Gastroesophageal sphincter (tissue), 4 donors: ENCODE measurements around the gene CORO2B. TPM values are rescaled to one million over a fixed set of nuclear protein-coding genes. Genes with fewer than 3 reads are reported as not detected.
A peak's percentile ranks its signal among the peaks of the same experiment; 100 is the strongest.

Source experiments
- ATAC-seq: fragments of 150-250 bp; one replicate; pipeline ENCODE4 v1.9.1; 2016; ENCODE audit warnings: mild to moderate bottlenecking, moderate library complexity
- H3K27ac ChIP-seq, 4 donors: fragments of 200-600 bp; sonication (generic) in 3 of 4; 1 replicate in 3 of 4; 2 replicates in 1 of 4; pipeline ENCODE4 v1.5.1; 2016 to 2019
- H3K27me3 ChIP-seq: fragments of 200-600 bp; sonication (generic); one replicate; pipeline ENCODE4 v1.5.1; 2019
- H3K36me3 ChIP-seq, 2 donors: fragments of 200-600 bp; sonication (generic); one replicate each; pipeline ENCODE4 v1.5.1; 2019; ENCODE audit warnings: control low read depth in 1 of 2
- H3K4me1 ChIP-seq, 3 donors: fragments of 200-600 bp; sonication (generic); 1 replicate in 2 of 3; 2 replicates in 1 of 3; pipeline ENCODE4 v1.5.1; 2016 to 2019; ENCODE audit warnings: control low read depth in 2 of 3
- H3K4me3 ChIP-seq, 2 donors: fragments of 200-600 bp; sonication (generic); one replicate each; pipeline ENCODE4 v1.5.1; 2019; ENCODE audit warnings: mild to moderate bottlenecking in 1 of 2, moderate library complexity in 1 of 2
- H3K9me3 ChIP-seq, 3 donors: fragments of 200-600 bp; sonication (generic); one replicate each; pipeline ENCODE4 v1.5.1; 2017 to 2019; ENCODE audit warnings: control low read depth in 2 of 3
- EP300 ChIP-seq: sonication (generic); formaldehyde crosslinking; IDR thresholded peaks from one replicate; pipeline ENCODE4 v1.6.1; 2017; ENCODE audit warnings: antibody characterized with exemption, mild to moderate bottlenecking
- POLR2A ChIP-seq, 2 donors: fragments of 450-650 bp; IDR thresholded peaks; one replicate each; pipeline ENCODE4 v1.6.1; 2017; ENCODE audit warnings: antibody characterized with exemption in 2 of 2, mild to moderate bottlenecking in 2 of 2, moderate library complexity in 1 of 2
- POLR2AphosphoS5 ChIP-seq: sonication (generic); formaldehyde crosslinking; IDR thresholded peaks from one replicate; pipeline ENCODE4 v1.6.1; 2017; ENCODE audit warnings: antibody characterized with exemption
- WGBS, 2 donors: methylation state at CpG; one replicate each; pipeline ENCODE4 v1.1.5; 2018; ENCODE audit warnings: low coverage in 1 of 2; 5-methylcytosine and 5-hydroxymethylcytosine counted together
- total RNA-seq, 4 donors: library from RNA; depleted of rRNA; stranded (reverse); fragments of >200 nt; gene quantifications; one replicate each; pipeline ENCODE4 v1.1.0, GENCODE V29; 2016
- TF ChIP-seq, protein P1 (sequence below), 4 experiments: fragments of 200-600 bp in 2 of 4; fragments of 450-650 bp in 2 of 4; sonication (generic) in 1 of 4; IDR thresholded peaks; one replicate each; pipeline ENCODE4 v1.5.1; 2017 to 2019; ENCODE audit warnings: antibody characterized with exemption in 4 of 4, mild to moderate bottlenecking in 2 of 4, moderate library complexity in 2 of 4

CORO2B gene
- total RNA-seq, 4 donors from 2014 or later = 3.2 to 9.1 (median 6.6) TPM

GRCh38 chr15:68634122-68634482 is 55.3 kb downstream of the CORO2B start:
- Histone ChIP-seq H3K4me3 (no peak overlapping the region), H3K36me3 (no peaks in the 10 kb centered on the region), H3K27ac (no peak overlapping the region), H3K4me1 (peaks cover 0 to 63% (median 11%) of the 10 kb centered on the region in 3 donors), H3K27me3 (no peaks in the 10 kb centered on the region), H3K9me3 (no peaks in the 10 kb centered on the region)
- 67 to 100% methylated on average over 1 of the region's 4 CpGs for WGBS, 2 donors
- no peak for ATAC-seq
- TF ChIP-seq EP300 (no peak), POLR2AphosphoS5 (no peak), POLR2A (IDR thresholded peaks at IDR 0.05) (no peak)
- TF ChIP-seq, protein P1, sequence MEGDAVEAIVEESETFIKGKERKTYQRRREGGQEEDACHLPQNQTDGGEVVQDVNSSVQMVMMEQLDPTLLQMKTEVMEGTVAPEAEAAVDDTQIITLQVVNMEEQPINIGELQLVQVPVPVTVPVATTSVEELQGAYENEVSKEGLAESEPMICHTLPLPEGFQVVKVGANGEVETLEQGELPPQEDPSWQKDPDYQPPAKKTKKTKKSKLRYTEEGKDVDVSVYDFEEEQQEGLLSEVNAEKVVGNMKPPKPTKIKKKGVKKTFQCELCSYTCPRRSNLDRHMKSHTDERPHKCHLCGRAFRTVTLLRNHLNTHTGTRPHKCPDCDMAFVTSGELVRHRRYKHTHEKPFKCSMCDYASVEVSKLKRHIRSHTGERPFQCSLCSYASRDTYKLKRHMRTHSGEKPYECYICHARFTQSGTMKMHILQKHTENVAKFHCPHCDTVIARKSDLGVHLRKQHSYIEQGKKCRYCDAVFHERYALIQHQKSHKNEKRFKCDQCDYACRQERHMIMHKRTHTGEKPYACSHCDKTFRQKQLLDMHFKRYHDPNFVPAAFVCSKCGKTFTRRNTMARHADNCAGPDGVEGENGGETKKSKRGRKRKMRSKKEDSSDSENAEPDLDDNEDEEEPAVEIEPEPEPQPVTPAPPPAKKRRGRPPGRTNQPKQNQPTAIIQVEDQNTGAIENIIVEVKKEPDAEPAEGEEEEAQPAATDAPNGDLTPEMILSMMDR (IDR thresholded peaks at IDR 0.05) = no peak

GRCh38 chr15:68634531-68634930 is 55.7 kb downstream of the CORO2B start:
- 82 to 92% methylated on average over 2 to 4 of the region's 6 CpGs for WGBS, 2 donors

DNA sequence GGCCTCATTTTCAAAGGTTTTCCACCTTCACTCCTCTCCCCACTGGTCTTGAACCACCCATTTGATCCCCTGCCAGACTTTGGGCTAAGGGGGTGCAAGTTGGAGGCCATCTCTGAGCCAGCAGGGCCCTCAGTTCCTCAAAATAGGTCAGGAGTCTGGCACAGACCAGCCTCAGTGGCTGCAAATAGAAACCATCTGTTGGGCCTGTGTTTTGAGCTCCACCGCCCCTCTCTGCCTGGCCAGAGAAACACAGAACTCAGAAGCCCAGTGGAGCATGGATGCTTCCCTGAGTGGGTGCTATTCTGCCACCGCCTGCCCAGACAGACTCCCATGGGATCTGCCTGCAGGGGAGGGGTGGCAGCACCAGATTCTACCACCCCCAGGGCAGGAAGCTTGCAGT is 56.3 kb downstream of the CORO2B start:
- TF ChIP-seq, protein P1 (IDR thresholded peaks at IDR 0.05) = peak in 1 of 4 experiments; percentile 7
- no peak for TF ChIP-seq POLR2A (IDR thresholded peaks at IDR 0.05)
- Histone ChIP-seq H3K36me3 (no peaks in the 10 kb centered on the region), H3K27me3 (no peaks in the 10 kb centered on the region), H3K9me3 (no peaks in the 10 kb centered on the region), H3K4me3 (no peak overlapping the region), H3K27ac (peak overlapping the region in 1 of 4 donors; percentile 39), H3K4me1 (peaks cover 0 to 72% (median 11%) of the 10 kb centered on the region in 3 donors)
- WGBS, 2 donors = no CpG with 5 or more reads among the region's 2 CpGs
- no peak for ATAC-seq

More at GRCh38 chr15:68634531-68634930, 55.7 kb downstream of the CORO2B start:
- no peak overlapping the region for H3K4me3 ChIP-seq
- H3K27me3 ChIP-seq = no peaks in the 10 kb centered on the region
- no peak overlapping the region for H3K27ac ChIP-seq
- H3K36me3 ChIP-seq = no peaks in the 10 kb centered on the region
- no peaks in the 10 kb centered on the region for H3K9me3 ChIP-seq
- ATAC-seq = no peak
- H3K4me1 ChIP-seq = peaks cover 0 to 66% (median 11%) of the 10 kb centered on the region in 3 donors
- TF ChIP-seq POLR2A (IDR thresholded peaks at IDR 0.05) (no peak), POLR2AphosphoS5 (no peak), EP300 (no peak)
- TF ChIP-seq, protein P1 (IDR thresholded peaks at IDR 0.05) = no peak

- H3K27me3 ChIP-seq = no peaks in the 10 kb centered on the region
- TF ChIP-seq POLR2A (IDR thresholded peaks at IDR 0.05) = no peak
- no peak for TF ChIP-seq POLR2AphosphoS5
- TF ChIP-seq EP300 = no peak
- TF ChIP-seq, protein P1 (IDR thresholded peaks at IDR 0.05) = no peak
- H3K9me3 ChIP-seq = no peaks in the 10 kb centered on the region
- no peaks in the 10 kb centered on the region for H3K36me3 ChIP-seq
- H3K27ac ChIP-seq = peak overlapping the region in 1 of 4 donors; percentile 39
- H3K4me1 ChIP-seq = peaks cover 0 to 83% (median 16%) of the 10 kb centered on the region in 3 donors
- WGBS, 2 donors = 76% methylated on average over 3 of the region's 5 CpGs; no CpG with 5 or more reads in 1 of the 2 donors
- no peak for ATAC-seq
- no peak overlapping the region for H3K4me3 ChIP-seq
Measured at GRCh38 chr15:68636256-68636655, 57.5 kb downstream of the CORO2B start.

DNA sequence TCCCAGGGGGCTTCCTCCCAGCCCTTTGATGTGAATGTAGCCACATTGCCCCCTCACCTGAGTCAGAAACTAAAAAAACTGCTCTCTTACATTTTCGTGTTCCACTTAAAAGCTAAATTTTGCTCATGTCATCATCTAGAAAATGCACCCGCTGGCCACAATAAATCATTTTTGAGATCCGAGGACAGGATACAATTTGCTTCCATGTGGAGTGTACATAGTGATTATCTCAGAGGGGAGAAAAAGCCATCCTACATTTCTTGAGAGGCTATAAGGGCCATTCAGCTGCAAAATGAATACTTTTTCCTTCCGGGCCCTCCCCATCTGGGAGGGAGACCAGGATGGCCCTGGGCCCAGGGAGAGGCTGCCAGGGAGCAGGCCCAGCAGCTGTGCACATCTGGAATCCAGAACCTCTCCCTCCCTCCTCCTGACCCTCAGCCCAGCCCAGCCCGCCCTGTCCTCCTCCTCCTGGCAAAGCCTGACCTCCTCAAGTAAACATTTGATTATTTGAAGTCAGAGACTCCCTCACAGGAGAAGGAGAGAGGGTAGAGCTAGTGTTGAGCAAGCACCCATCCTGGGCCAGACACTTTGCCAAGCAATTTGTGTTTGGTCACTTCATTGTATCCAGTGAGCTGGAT is 59.1 kb downstream of the CORO2B start:
- Histone ChIP-seq H3K27ac (peak overlapping the region in 3 of 4 donors; percentile 51 to 59 (median 53)), H3K4me3 (no peak overlapping the region), H3K9me3 (no peaks in the 10 kb centered on the region), H3K36me3 (no peaks in the 10 kb centered on the region), H3K27me3 (no peaks in the 10 kb centered on the region), H3K4me1 (peaks cover 0 to 77% (median 16%) of the 10 kb centered on the region in 3 donors)
- 29 to 48% methylated on average over 2 of the region's 5 CpGs for WGBS, 2 donors
- no peak for TF ChIP-seq EP300
- TF ChIP-seq, protein P1 (IDR thresholded peaks at IDR 0.05) = no peak
- TF ChIP-seq POLR2AphosphoS5 = peak; percentile 53
- TF ChIP-seq POLR2A (IDR thresholded peaks at IDR 0.05) = no peak
- peak; percentile 86 for ATAC-seq
